ENCODE data around the gene NPAS3. TPM values are rescaled to one million over a fixed set of nuclear protein-coding genes. Genes with fewer than 3 reads are reported as not detected.

NPAS3 gene
- total and polyA plus RNA-seq, 2 of the 13 experiments (the other 11 are each of a cell fraction or from before 2014, with no cell fraction given), result not detected

- peak; percentile 93 for ATAC-seq
- intact Hi-C loops (cut with micrococcal nuclease; ENCODE audit: unreplicated experiment), result no loop called here
Measured at GRCh38 chr14:32913725-32914124, 25.0 kb upstream of the NPAS3 start.

More at GRCh38 chr14:32913725-32914124, 25.0 kb upstream of the NPAS3 start:
- 2% methylated on average over 3 of the region's 3 CpGs for WGBS (ENCODE audit: low lambda C conversion rate)
- H3K9ac ChIP-seq (ENCODE audit: insufficient read depth, low read depth, low read length), result no peak overlapping the region
- 0 out of 5 replicates have a peak, but pooled peaks cover 0 to 4% of the 10 kb centered on the region in 2 experiments for H3K27me3 ChIP-seq (ENCODE audit: control insufficient read depth in 1 of 2, insufficient read depth in 2 of 2, low read length in 2 of 2)
- DNase-seq (ENCODE audit: low spot score) (peak; percentile 36), FAIRE-seq (no peak)
- POLR2A ChIA-PET, result no interaction called here
- H4K20me1 ChIP-seq (ENCODE audit: insufficient read depth, low read length), result no peaks in the 10 kb centered on the region
- CTCF ChIA-PET (ENCODE audit: low intra/inter-chr PET ratio, low total read pairs), result no interaction called here
- no peak overlapping the region for H3K4me3 ChIP-seq (replicated peaks in 1 of 3; ENCODE audit: insufficient read depth in 1 of 3, low read depth in 2 of 3, low read length in 3 of 3)
- no peaks in the 10 kb centered on the region for H3K9me3 ChIP-seq (ENCODE audit: low read length)
- no peaks in the 10 kb centered on the region for H3K79me2 ChIP-seq (ENCODE audit: insufficient read depth, low read length)
- no peak for TF ChIP-seq CEBPB (IDR thresholded peaks at IDR 0.05; ENCODE audit: borderline replicate concordance, low read depth, low read length)
- TF ChIP-seq CAMTA2 (CRISPR knock-in tag; IDR thresholded peaks at IDR 0.05; ENCODE audit: borderline replicate concordance), result no peak
- no peak for TF ChIP-seq ZNF280B (CRISPR knock-in tag; IDR thresholded peaks at IDR 0.05; ENCODE audit: borderline replicate concordance)
- no peak for TF ChIP-seq TBX3 (IDR thresholded peaks at IDR 0.05; ENCODE audit: borderline replicate concordance)
- no peak for TF ChIP-seq WIZ (CRISPR knock-in tag; IDR thresholded peaks at IDR 0.05)
- TF ChIP-seq GABPA (IDR thresholded peaks at IDR 0.05; ENCODE audit: low read depth, low read length), result no peak
- no peak for TF ChIP-seq GABPA (CRISPR knock-in tag; IDR thresholded peaks at IDR 0.05; ENCODE audit: low read depth)
- TF ChIP-seq ZNF580 (CRISPR knock-in tag; IDR thresholded peaks at IDR 0.05; ENCODE audit: borderline replicate concordance, low read depth), result no peak
- no peak overlapping the region for H3K27ac ChIP-seq (ENCODE audit: extremely low read length, insufficient read depth, low read length)
- no TSS peak for BruUV-seq (replicated peaks)
- H3K36me3 ChIP-seq (replicated peaks in 1 of 2; ENCODE audit: control insufficient read depth in 1 of 2, insufficient read depth in 2 of 2, low read length in 2 of 2), result no peaks in the 10 kb centered on the region
- H2AFZ ChIP-seq (ENCODE audit: low read length), result no peak overlapping the region
- no peak overlapping the region for H3K4me2 ChIP-seq (ENCODE audit: low read depth, low read length)
- in situ Hi-C loops (cut with HindIII; ENCODE audit: extremely low pct_ligation_motif_present, low pct_unique_long_range_greater_than_20kb), result no loop called here
- H3K4me1 ChIP-seq (ENCODE audit: insufficient read depth, low read length), result no peaks in the 10 kb centered on the region

Measured in HepG2 (cell line).